Left renal pelvis (tissue), 4 donors: ENCODE results near the gene RAB6B. TPM values are rescaled to one million over a fixed set of nuclear protein-coding genes. Genes with fewer than 3 reads are reported as not detected.

ENCODE experiments used
- DNase-seq, 4 donors: peaks; one replicate each; pipeline ENCODE4 v3.0.0-alpha.2; 2013; ENCODE audit warnings: low read depth in 4 of 4, low spot score in 3 of 4
- polyA plus RNA-seq, 4 donors: library from polyadenylated mRNA; unstranded; fragments of 120-200 nt; gene quantifications; one replicate each; pipeline ENCODE4 v1.2.1, GENCODE V29; 2013; ENCODE audit not compliant: insufficient read length in 4 of 4

The RAB6B gene
- polyA plus RNA-seq, 4 donors: 12.6 to 20.1 (median 17.9) TPM

DNA sequence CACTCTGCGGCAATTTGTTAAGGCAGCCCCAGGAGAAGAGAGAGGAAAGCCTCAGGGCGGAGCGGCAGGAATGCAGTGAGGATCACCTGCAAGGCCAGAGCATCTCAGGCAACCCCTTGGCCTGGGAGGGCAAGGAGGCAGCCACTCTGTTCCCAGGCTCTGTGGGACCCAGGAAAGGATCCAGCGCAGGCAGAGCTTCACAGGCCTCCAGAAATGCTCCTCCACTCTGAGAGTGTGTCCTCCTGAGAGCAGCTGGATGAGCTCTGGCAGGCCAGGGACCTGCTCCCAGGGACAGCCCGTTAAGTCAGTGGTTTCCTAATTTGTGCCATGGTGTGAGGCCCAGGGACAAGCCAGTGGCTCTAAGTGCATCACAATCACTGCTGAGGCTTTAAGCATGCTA is 35.2 kb downstream of the RAB6B start:
- DNase-seq: no peak

DNA sequence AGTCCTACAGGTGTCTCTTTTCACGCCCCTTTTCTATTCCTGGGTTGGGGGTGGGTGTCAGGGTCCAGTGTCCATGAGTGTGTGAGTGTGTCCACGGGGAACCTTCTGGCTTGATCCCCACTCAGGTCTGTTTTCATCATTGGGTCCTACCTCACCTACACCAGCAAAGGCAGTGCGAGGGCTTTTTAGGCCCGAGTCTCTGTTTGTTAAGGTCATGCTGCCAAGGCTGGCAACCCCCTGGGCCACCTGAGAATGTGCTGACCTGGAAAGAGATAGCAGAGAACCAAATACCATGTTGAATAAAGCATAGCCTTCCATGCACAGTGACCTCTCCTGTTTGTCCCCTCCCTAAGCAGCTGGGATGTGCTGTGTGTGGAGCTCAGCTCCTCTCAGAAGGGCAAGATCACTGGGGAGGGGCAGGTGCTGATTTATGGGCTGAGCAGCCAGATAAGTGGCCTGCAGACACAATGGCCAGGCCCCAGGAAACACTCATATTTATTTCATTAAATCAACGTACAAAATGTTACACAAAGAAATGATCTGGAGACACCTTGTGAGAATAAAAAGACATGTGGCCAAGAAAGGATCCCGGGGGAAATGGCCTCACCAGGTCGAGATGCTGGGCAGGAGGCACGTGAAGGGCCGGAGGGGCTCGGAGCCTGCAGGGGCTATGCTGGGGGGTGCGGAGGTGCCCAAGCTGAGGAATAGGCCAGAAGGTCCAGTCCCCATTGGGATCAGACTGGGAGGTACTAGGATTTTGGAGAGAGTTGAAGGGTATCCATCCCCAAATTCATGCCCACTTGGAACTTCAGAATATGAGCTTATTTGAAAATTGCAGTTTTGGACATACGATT is 36.1 kb downstream of the RAB6B start:
- DNase-seq: no peak

DNA sequence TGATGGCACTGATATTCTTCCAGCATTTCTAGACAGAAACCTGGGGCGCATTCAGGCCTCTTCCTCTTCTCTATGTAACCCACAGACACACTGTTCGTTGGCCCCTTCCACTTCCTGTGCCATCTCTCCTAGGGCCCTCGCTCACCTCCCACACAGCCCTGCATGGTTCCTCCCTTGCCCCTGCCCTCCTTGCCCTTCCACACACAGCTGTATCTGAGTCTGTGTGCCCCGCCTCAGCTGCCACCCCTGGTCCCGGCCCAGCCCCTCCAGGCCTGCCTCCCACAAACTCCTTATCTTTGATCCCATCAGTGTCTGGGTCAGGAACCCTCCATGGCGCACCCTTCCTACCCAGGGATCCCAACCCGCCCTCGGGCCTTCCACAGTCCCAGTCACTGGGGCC is 37.9 kb downstream of the RAB6B start:
- DNase-seq: no peak

DNA sequence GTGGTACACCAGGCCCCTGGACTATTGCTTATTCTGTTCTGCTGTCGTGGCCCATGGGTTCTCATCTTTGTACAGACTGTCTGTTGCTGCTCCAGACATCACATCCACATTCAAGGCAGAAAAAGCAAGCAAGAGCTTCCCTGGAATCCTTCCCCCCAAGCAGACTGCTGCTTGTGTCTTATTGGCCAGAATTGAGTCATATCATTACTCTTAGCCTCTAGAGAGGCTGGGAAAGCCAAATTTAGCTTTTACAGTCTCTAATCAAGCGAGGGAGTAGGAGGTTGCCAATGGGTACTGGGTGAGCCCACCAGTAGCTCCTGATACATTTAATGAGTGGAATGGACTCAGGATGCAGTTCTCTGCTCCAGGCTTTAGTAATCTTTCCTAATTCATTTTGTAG is 39.4 kb downstream of the RAB6B start:
- no peak for DNase-seq

DNA sequence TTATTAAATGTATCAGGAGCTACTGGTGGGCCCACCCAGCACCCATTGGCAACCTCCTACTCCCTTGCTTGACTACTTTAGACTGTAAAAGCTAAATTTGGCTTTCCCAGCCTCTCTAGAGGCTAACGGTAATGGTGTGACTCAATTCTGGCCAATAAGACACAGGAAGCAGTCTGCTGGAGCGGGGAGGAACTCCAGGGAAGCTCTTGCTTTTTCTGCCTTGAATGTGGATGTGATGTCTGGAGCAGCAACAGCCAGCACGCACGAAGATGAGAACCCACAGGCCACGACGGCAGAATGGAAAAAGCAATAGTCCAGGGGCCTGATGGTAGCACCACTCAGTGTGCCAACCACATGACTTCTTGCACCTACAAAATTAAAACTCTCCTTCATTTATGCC is 39.9 kb downstream of the RAB6B start:
- DNase-seq: no peak

DNA sequence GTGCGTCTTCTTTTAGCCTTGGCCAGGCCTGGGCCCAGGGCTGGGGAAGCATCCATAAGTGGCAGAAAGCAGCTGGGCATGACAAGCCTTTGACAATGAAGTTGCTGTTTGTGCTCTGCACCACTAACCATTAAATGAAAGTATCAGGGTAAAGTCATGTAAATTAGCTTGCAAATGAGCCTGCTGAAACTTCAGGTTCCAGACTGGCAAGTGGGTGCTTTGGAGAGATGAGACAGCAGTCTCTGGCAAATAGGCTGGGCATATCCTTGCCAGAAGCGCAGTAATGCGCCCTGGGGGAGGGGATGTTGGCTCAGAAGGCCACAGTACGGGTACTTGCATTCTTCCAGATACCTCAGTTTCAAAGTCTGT is 40.7 kb downstream of the RAB6B start:
- DNase-seq: no peak

DNA sequence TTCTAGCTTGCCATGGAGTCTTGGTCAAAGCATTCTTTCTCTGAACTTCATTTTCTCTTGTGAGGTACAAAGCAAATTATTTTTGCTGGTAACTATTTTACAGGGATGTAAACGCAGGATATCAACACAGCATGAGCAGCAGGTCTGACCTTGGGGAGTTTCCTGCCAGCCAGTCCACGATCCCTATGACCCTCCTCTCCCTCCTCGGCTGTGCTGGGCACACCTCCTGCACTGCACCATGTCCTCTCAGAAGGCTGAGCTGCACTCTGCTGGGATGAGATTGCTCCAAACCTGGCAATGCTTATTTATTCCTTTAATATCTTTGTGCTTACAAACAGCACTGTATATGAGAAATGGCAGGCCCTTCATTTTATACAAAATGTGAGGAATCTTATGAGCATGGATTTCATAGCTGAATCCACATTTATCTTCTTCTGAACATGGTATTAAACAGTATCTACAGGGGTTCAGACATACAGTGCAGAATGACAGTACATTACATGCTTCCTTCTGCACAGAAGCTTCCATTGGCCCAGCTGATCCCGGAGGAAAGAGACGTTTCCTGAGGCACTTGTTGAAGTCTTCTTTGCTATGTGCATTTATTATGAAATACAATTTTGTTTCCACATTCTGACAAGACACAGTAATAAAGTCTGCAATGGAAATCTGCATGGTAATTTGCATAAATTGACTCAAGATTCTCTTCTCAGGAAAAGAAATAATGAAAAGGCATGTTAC is 41.2 kb downstream of the RAB6B start:
- no peak for DNase-seq

DNA sequence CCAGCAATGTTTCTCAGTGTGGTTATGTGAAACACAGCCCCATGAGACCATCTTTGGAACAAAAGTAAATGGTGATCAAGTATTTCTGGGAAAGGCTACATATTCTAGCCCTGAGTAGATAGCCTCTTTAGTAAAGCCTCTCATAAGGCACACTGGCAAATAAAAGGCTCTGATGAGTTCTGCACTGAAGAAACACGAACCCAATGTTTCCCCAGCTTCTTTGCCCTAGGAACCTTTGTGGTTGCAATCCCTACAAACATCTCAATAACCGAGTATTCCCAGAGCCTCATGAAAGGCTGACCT is 41.8 kb downstream of the RAB6B start:
- DNase-seq: no peak

DNA sequence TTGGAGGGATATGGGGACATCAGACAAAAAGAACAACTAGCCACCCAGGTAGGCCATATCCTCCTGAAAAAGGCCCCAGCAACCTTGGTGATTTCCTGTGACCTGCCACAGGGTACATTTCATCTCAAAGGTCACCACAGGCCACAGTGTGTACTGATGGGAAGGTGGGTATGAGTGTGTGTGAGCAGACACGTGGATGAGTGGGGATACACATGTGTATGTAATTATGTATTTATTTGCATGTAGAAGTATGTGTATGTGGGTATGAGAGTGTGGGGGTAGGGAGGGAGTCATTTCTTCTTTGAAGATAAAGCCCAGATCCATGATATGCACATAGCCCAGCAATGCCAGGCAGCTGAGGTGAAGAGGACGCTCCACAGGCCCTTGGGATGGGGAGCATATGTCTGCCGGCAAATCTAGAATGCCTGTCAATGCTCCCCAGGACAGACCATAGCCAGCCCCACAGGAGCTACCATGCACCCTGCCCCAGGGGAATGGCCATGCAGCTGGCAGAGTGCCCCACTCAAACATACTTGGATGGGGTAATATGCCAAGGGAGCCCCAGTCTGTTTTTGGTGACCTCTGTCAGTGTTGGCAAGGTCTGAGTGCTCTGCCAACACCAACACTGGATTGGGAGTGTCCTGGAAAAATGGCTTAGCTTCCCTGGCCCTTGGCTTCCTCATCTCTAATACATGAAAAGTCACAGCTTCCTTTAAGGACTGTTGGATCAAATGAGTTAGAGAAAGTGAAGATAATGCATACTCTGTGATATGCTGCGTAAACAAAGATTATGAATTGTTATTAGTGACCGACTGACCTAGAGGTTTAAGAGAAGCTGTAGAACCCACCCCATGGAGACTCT is 42.4 kb downstream of the RAB6B start:
- DNase-seq: no peak

DNA sequence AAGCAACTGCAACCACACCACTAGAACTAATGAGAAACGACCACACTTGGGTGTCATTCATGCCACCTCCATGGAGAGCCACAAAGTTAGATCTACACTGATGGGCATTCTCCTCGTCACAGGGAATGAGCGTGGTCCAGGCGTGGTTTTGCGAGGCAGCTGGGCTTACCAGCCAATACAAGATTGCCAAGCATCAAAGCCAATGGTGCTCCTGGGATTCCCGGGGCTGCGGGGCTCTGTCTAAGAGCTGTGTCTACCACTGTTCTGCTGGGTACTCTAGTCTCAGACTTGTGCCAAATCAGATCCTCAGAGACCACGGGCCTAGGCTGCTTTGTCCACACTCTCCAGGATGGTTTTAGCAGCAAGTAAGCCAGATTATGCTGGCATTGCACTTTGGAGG is 43.8 kb downstream of the RAB6B start:
- no peak for DNase-seq

DNA sequence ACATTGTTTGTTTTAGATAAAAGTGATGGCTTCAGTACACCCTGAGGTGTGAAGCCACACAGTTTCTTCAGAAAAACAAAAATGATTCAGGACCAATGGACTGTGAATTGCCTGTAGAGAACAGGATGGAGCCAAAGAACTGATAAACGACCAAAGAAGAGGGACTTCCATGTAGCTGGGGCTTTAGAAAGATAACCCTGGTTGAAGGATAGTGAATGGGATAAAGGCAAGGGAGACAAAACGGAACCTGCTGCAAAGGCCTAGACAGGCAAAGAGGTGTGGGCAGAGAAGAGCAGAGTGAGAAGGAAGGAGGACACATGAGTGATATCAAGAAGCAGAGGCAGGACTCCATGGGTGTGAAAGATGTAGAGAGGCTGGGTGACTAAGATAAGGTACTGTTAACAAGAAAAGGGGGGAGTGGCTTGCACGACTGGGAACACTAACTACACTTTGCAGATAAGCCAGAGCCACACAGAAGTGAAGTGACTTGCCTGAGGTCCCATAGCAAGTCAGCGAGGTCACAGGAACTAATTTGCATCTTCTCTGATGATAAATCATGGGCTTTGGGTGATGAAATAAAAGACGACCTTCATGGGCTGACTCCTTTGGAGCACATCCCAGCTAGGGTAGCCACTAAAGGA is 44.3 kb downstream of the RAB6B start:
- DNase-seq: no peak

DNA sequence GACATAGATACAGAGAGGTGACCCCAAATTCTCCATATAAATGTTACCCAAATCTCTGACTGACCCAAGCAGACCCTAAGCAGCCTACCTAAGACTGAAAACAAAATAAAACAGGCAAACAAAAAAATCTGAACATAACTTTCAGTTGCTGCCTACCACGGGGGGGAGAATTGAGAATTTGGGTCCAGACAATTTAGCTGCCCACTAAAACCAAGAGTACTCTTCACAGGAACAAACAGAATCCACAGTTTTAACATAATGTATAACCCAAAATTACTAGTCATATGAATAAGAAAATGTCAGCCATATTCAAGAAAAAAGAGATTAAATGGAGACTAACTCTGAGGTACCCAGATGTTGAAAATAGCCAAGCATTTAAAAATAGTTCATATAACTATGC is 45.6 kb downstream of the RAB6B start:
- no peak for DNase-seq

DNA sequence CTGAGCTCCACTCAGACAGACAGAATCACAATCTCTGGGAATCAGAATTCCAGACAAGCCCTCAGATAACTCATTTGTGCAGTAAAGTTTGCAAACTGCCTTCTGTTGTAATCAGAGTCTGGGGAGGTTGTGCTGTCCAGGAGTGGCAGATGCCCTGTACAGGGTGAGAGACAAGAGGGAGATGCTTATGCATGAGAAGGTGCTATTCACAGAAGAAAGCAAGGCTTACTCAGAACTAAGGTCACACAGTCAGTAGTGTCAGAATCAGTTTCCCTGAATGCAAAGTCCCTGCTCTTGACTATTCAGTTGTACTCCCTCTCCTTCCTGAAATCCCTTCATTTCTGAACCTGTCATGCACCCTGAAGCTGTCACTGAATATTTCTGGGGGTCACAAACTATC is 46.3 kb downstream of the RAB6B start:
- no peak for DNase-seq

DNA sequence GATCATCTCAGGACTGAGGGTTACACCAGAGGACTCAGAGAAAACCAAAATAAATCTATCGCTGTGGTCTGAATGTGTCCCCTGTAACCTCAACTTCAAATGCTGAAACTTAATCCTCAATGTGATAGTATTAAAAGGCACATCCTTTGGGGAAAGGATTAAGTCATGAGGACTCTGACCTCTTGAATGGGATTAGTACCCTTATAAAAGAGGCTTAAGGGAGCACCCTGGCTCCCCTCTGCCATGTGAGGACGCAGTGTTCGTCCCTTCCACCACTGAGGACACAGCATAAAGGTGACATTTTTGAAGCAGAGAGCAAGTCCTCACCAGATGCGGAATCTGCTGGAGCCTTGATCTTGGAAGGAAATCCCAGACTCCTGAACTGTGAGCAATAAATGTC is 50.6 kb downstream of the RAB6B start:
- no peak for DNase-seq

DNA sequence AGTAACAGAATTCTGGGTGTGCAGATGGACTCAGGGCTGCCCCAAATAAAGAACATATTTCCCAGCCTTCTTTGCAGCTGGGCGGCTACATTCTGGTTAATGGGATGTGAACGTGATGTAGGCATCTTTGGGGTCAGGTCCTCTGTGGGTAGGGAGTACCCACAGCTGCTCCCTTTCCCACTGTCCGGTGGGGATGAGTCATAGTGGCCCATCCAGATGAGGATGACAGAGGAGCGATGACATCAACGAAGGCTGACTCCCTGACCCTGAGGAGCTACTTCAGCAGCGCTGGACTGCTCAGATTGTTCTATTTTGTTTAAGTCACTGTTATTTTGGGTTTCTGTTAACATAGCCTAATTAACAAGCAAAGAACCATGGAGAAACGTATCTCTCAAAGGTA is 52.0 kb downstream of the RAB6B start:
- no peak for DNase-seq

DNA sequence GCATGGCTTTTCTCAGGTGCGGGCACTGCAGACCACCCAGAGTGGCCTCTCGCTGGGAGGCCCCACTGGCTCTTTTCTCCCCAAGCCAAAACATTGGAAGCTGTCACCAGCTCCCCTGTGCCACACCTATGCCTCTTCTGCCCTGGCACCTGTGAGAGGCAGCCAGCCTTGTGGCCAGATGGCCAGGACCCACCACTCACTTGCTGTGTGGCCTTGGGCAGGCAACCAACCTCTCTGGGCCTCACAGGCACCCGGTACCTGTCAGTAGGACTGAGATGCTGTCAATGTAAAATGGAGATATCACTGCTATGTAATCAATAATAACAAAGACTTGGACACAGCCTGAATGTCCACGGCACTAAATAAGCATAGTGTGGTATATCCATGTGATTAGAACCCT is 53.5 kb downstream of the RAB6B start:
- DNase-seq: no peak

DNA sequence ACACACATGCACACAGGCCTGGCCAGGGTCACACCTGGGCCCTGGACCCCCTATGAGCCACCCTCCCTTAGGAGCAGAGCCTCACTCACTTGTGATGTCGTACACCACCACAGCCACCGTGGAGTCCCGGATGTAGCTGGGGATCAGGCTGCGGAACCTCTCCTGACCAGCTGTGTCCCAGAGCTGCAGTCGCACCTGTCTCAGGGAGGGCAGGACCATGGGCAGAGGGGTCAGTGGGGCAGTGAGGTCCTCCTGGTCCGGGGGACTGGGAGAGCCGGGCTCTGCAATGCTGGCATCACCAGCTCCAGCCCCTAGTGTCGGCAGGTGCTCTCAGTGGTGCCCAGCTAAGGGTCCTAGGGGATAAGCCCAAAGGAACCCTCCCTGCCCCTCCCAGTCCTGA is 54.5 kb downstream of the RAB6B start:
- no peak for DNase-seq

DNA sequence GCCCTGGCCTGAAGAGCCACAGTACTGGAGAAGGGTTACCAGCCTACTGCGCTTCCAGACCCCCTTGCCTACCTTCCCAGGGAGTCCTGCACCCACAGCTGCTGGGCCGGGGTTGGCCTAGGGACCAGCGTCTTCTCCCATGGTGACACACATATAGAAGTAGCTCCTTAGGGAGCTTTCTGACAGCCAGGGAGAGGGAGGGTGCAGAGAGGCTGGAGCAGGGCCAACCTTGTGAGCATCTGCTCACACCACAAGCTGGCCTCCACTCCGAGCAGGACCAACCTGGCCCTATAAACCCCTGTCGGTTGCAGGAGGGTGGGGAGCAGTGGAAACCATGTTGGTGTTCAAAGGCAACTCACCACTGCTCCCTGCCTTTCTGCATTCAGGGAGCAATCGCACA is 54.9 kb downstream of the RAB6B start:
- no peak for DNase-seq

DNA sequence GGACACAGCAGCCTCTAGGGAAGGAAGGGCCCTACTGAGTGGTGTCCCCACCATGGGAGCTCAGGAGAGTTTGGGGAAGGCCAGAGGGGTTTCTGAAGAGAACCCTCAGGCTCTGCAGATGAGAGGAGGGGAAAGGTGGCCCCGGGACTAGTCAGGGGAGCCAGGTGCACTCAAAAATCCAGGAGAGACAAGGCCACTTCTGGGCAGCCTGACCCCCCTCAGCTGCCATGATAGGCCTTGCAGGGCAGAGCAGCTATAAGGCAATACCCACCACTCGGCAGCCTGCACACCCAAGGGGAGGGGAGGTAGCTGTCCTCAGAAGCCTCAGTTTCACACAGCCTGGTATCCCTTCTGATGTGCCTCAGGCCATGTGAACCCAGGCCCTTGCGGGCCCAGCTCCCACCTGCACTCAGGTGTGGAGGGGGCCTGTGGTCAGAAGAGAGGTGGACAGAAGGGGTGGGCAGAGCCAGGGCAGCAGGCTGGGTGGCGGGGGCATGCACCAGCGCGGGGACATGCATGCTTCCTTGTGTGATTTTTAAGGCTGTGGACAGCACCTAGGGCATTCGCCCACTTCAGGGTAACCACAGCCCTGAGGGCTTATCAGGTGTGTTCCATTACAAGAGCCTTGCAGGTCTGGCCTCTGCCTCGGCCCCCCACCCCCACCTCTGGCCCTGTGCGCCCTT is 55.5 kb downstream of the RAB6B start:
- DNase-seq: no peak
